Upper lobe of left lung (tissue), 6 donors: ENCODE results near the gene IGSF9. TPM values are rescaled to one million over a fixed set of nuclear protein-coding genes. Genes with fewer than 3 reads are reported as not detected.
A peak's percentile ranks its signal among the peaks of the same experiment; 100 is the strongest.
"Not testable (repeated sequence)": the region's sequence is repeated elsewhere in the genome, so short reads cannot be mapped to it uniquely, and the experiment has no call there.

Experiments
- ATAC-seq, 2 donors: fragments of 200-7000 bp; cut with Tn5 transposase; one replicate each; pipeline ENCODE4 v1.9.1; 2022; ENCODE audit warnings: mild to moderate bottlenecking in 2 of 2, moderate library complexity in 2 of 2; ENCODE audit not compliant: low FRiP score in 2 of 2
- DNase-seq, 2 donors: peaks; one replicate each; pipeline ENCODE4 v3.0.0-alpha.2; 2019 to 2020
- H3K27ac ChIP-seq, 4 donors: fragments of 200-600 bp; sonication (generic); one replicate each; pipeline ENCODE4 v1.5.1; 2016 to 2019
- H3K27me3 ChIP-seq, 4 donors: fragments of 200-600 bp; sonication (generic); one replicate each; pipeline ENCODE4 v1.5.1; 2017 to 2019
- H3K36me3 ChIP-seq, 4 donors: fragments of 200-600 bp; sonication (generic); one replicate each; pipeline ENCODE4 v1.5.1; 2016 to 2019
- H3K4me1 ChIP-seq, 4 donors: fragments of 200-600 bp; sonication (generic); one replicate each; pipeline ENCODE4 v1.5.1; 2018 to 2019
- H3K4me3 ChIP-seq, 4 donors: fragments of 200-600 bp; sonication (generic); one replicate each; pipeline ENCODE4 v1.5.1; 2017 to 2019; ENCODE audit warnings: mild to moderate bottlenecking in 2 of 4, moderate library complexity in 1 of 4
- H3K9me3 ChIP-seq, 4 donors: fragments of 200-600 bp; sonication (generic); one replicate each; pipeline ENCODE4 v1.5.1; 2018 to 2019
- EP300 ChIP-seq, 4 donors: sonication (generic); formaldehyde crosslinking; IDR thresholded peaks; one replicate each; pipeline ENCODE4 v1.5.1; 2017; ENCODE audit warnings: antibody characterized with exemption in 4 of 4, control low read depth in 2 of 4
- POLR2A ChIP-seq, 4 donors: fragments of 450-650 bp; IDR thresholded peaks; one replicate each; pipeline ENCODE4 v1.5.1; 2016 to 2017; ENCODE audit warnings: antibody characterized with exemption in 4 of 4, mild to moderate bottlenecking in 2 of 4
- POLR2AphosphoS5 ChIP-seq, 2 donors: sonication (generic); formaldehyde crosslinking; IDR thresholded peaks; one replicate each; pipeline ENCODE4 v1.5.1; 2017; ENCODE audit warnings: antibody characterized with exemption in 2 of 2
- WGBS, 2 donors: methylation state at CpG; one replicate each; pipeline ENCODE4 v1.1.5; 2017 to 2018; 5-methylcytosine and 5-hydroxymethylcytosine counted together
- total RNA-seq, 6 donors: library from RNA; depleted of rRNA in 4 of 6; stranded (reverse); fragments of >200 nt in 4 of 6; gene quantifications; one replicate each; pipeline versions ENCODE4 v1.1.0 to v1.2.1, GENCODE V29; 2016 to 2021
- TF ChIP-seq, protein P1 (sequence below), 6 experiments: fragments of 450-650 bp in 4 of 6; fragments of 200-600 bp in 2 of 6; sonication (generic) in 2 of 6; IDR thresholded peaks; one replicate each; pipeline ENCODE4 v1.5.1; 2016 to 2019; ENCODE audit warnings: antibody characterized with exemption in 6 of 6
- donor health status: DM: no; HTN: no; CAD: no; lungs with moderate emphysema.
- donor health status: DM: no; HTN: yes; CAD: no; lungs with severe emphysema.

The IGSF9 gene
- total RNA-seq, 6 donors from 2014 or later = 0.55 to 2.3 (median 1.5) TPM

DNA sequence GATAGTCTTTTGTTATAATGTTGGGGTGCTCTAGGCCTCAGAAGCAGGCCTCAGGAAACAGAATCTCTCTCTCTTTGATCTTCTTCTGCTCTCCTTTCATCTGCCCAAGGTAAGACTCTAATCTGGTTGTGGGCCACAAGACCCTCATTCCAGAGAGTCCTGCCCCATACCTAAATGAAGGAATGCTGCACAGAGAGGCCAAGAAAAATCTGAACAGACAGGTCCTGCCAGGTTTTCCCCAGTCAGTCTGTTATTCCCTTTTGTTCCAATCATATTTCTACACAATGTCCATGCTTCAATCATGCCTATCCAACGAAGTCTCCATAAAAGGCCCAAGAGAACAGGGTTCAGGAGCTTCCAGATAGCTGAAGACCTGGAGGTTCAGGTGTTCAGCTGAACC is 38.5 kb downstream of the IGSF9 start:
- TF ChIP-seq EP300 (IDR thresholded peaks at IDR 0.05) (no peak), POLR2AphosphoS5 (IDR thresholded peaks at IDR 0.05) (no peak)
- Histone ChIP-seq H3K27ac (no peak overlapping the region), H3K9me3 (no peaks in the 10 kb centered on the region), H3K4me3 (no peak overlapping the region), H3K27me3 (no peaks in the 10 kb centered on the region), H3K4me1 (peaks cover 24 to 28% (median 26%) of the 10 kb centered on the region in 4 donors), H3K36me3 (no peaks in the 10 kb centered on the region)
- 42 to 74% methylated on average over 1 of the region's 1 CpG for WGBS, 2 donors
- DNase-seq = no peak
- ATAC-seq = no peak

DNA sequence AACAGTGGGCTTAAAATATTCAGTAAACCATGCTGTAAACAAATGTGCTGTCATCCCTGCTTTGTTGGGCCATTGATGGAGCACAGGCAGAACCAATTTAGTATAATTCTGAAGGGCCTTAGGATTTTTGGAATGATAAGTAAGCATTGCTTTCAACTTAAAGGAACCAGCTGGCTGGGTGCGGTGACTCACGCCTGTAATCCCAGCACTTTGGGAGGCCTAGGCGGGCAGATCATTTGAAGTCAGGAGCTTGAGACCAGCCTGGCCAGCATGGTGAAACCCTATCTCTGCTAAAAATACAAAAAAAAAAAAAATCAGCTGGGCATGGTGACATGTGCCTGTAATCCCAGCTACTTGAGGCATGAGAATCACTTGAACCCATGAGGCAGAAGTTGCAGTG is 41.4 kb downstream of the IGSF9 start:
- not testable (repeated sequence) for H3K27ac ChIP-seq, DNase-seq, ATAC-seq, H3K9me3 ChIP-seq, H3K4me3 ChIP-seq, H3K36me3 ChIP-seq, H3K27me3 ChIP-seq
- 69 to 84% methylated on average over 3 of the region's 3 CpGs for WGBS, 2 donors
- peaks cover 10 to 19% (median 18%) of the 10 kb centered on the region in 4 donors for H3K4me1 ChIP-seq

DNA sequence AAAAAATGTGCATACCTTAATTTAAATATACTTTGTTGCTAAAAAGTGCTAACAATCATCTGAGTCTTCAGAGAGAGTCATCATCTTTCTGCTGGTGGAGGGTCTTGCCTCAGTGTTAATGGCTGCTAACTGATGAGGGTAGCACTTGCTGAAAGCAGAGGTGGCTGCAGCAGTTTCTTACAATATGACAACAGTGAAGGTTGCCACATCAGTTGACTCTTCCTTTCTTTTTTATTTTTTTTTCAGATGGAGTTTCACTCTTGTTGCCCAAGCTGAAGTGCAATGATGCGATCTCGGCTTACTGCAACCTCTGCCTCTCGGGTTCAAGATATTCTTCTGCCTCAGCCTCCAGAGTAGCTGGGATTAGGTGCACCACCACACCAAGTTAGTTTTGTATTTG is 42.9 kb downstream of the IGSF9 start:
- no peaks in the 10 kb centered on the region for H3K27me3 ChIP-seq
- no peaks in the 10 kb centered on the region for H3K9me3 ChIP-seq
- no peaks in the 10 kb centered on the region for H3K36me3 ChIP-seq
- no peak overlapping the region for H3K27ac ChIP-seq
- no peak overlapping the region for H3K4me3 ChIP-seq
- TF ChIP-seq POLR2A (IDR thresholded peaks at IDR 0.05) = no peak
- TF ChIP-seq EP300 (IDR thresholded peaks at IDR 0.05) = no peak
- TF ChIP-seq POLR2AphosphoS5 (IDR thresholded peaks at IDR 0.05) = no peak
- TF ChIP-seq, protein P1, sequence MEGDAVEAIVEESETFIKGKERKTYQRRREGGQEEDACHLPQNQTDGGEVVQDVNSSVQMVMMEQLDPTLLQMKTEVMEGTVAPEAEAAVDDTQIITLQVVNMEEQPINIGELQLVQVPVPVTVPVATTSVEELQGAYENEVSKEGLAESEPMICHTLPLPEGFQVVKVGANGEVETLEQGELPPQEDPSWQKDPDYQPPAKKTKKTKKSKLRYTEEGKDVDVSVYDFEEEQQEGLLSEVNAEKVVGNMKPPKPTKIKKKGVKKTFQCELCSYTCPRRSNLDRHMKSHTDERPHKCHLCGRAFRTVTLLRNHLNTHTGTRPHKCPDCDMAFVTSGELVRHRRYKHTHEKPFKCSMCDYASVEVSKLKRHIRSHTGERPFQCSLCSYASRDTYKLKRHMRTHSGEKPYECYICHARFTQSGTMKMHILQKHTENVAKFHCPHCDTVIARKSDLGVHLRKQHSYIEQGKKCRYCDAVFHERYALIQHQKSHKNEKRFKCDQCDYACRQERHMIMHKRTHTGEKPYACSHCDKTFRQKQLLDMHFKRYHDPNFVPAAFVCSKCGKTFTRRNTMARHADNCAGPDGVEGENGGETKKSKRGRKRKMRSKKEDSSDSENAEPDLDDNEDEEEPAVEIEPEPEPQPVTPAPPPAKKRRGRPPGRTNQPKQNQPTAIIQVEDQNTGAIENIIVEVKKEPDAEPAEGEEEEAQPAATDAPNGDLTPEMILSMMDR (IDR thresholded peaks at IDR 0.05) = no peak
- ATAC-seq (no peak), DNase-seq (peak in 1 of 2 donors; percentile 10)
- 55 to 98% methylated on average over 3 of the region's 3 CpGs for WGBS, 2 donors
- peaks cover 10 to 20% (median 19%) of the 10 kb centered on the region in 4 donors for H3K4me1 ChIP-seq

DNA sequence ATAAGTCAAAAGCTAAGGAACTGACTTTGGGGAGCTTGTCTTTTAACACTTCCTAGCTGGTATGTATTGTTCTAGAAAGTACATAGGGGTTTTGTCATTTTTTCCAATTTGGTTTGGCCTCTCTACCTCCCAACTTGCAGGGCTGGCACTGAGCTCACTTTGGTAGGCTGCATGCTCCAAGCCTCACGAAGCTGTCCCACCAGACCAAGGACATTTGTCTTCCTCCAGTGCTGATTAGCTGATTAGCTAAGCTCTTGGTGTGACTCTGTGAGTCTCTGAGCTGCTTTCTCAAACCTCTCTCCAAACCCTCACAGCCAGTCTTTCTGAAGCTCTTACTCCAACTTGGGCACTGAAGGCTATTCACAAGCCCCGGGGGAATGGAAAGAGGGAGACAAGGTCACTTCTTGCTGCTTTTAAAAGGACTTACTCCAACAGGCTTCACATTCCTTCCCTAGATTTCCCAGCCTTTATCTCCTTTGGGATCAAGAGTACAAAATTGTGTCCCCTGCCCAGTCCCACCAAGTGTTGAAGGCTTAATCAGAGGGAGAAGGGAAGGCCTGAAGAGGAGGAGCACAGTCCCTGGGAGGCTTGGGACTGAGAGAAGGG is 44.6 kb downstream of the IGSF9 start:
- no peak for DNase-seq
- Histone ChIP-seq H3K4me3 (no peak overlapping the region), H3K4me1 (peaks cover 18 to 34% (median 29%) of the 10 kb centered on the region in 4 donors), H3K36me3 (no peaks in the 10 kb centered on the region), H3K27me3 (no peaks in the 10 kb centered on the region), H3K9me3 (no peaks in the 10 kb centered on the region), H3K27ac (peak overlapping the region; percentile 67 to 82 (median 70))
- WGBS, 2 donors = 56 to 64% methylated on average over 1 to 2 of the region's 2 CpGs
- ATAC-seq = no peak
- no peak for TF ChIP-seq POLR2AphosphoS5 (IDR thresholded peaks at IDR 0.05)
- TF ChIP-seq POLR2A (IDR thresholded peaks at IDR 0.05) = no peak
- TF ChIP-seq, protein P1 (IDR thresholded peaks at IDR 0.05) = no peak
- no peak for TF ChIP-seq EP300 (IDR thresholded peaks at IDR 0.05)

DNA sequence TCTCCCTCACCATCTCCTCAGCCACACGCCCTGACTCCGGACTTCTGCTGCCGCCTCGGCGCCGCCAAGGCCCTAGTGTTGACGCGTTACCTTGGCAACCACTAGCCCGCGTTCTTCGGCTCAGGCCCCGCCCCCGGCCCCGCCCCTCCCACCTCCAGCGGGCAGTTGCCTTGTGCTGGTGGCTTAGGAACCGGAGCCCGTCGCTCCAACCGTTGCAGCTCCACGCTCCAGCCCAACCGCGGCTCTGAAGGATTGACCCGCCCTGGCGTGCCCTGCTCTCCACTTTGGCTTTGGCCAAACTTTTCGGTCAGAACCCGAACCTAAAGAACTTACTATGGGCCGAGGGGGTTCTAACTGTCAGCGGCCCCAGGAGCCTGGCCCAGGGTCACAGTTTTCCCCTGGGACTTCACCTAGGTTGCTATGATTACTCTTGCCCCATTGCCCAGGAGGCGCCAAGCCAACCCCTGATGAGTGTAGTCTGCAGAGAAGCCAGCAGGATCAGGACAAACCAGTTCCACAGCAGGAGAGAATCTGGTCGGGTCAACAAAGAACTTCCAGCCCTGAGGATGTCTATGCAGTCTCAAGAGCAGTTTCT is 45.2 kb downstream of the IGSF9 start, which contains the start of gene CFAP45:
Gene CFAP45 (minus strand): TSS at position 80 of the 595 bp plus-strand sequence. CDS start 67 bp downstream, at position 13.
- H3K36me3 ChIP-seq = no peaks in the 10 kb centered on the region
- H3K27ac ChIP-seq = peak within 1 kb of the TSS; percentile 67 to 82 (median 70)
- H3K4me3 ChIP-seq = peak within 1 kb of the TSS in 2 of 4 donors; percentile 17 to 21
- WGBS, 2 donors = 24 to 29% methylated on average over 27 to 28 of the region's 30 CpGs
- no peaks in the 10 kb centered on the region for H3K9me3 ChIP-seq
- H3K4me1 ChIP-seq = peaks cover 21 to 39% (median 33%) of the 10 kb centered on the region in 4 donors
- DNase-seq (peak; percentile 94 to 96), ATAC-seq (peak; percentile 91 to 94)
- TF ChIP-seq, protein P1 (IDR thresholded peaks at IDR 0.05) = no peak
- TF ChIP-seq POLR2AphosphoS5 (IDR thresholded peaks at IDR 0.05) (peak; percentile 24 to 38), POLR2A (IDR thresholded peaks at IDR 0.05) (peak in 1 of 4 donors; percentile 39)
- H3K27me3 ChIP-seq = no peaks in the 10 kb centered on the region

DNA sequence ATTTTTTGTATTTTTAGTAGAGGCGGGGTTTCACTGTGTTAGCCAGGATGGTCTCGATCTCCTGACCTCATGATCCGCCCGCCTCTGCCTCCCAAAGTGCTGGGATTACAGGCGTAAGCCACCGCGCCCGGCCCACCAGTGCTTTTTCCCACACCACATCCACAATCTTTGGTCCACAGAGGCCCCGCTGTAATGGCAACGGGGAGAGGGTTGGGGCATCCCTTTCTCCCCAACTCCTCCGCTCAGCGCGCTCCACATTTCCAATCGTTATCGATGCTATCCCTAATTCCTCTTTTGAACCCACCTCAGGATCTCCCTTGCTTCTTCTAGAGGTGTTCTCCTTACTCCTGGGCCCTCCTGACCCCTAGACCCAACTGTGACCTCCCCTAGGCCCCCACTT is 45.8 kb downstream of the IGSF9 start:
- H3K27ac ChIP-seq = peak overlapping the region; percentile 67 to 82 (median 70)
- DNase-seq, ATAC-seq, H3K27me3 ChIP-seq, H3K36me3 ChIP-seq, H3K9me3 ChIP-seq: not testable (repeated sequence)
- H3K4me3 ChIP-seq = peak overlapping the region in 2 of 4 donors; percentile 17 to 21
- peaks cover 21 to 39% (median 33%) of the 10 kb centered on the region in 4 donors for H3K4me1 ChIP-seq
- WGBS, 2 donors = 93% methylated on average over 14 to 15 of the region's 15 CpGs
